ENCODE data around the gene GBP2. TPM values are rescaled to one million over a fixed set of nuclear protein-coding genes. Genes with fewer than 3 reads are reported as not detected.

GBP2 gene, protein sequence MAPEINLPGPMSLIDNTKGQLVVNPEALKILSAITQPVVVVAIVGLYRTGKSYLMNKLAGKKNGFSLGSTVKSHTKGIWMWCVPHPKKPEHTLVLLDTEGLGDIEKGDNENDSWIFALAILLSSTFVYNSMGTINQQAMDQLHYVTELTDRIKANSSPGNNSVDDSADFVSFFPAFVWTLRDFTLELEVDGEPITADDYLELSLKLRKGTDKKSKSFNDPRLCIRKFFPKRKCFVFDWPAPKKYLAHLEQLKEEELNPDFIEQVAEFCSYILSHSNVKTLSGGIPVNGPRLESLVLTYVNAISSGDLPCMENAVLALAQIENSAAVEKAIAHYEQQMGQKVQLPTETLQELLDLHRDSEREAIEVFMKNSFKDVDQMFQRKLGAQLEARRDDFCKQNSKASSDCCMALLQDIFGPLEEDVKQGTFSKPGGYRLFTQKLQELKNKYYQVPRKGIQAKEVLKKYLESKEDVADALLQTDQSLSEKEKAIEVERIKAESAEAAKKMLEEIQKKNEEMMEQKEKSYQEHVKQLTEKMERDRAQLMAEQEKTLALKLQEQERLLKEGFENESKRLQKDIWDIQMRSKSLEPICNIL
- 31.7 and 37.5 TPM in 2 replicates for total RNA-seq

DNA sequence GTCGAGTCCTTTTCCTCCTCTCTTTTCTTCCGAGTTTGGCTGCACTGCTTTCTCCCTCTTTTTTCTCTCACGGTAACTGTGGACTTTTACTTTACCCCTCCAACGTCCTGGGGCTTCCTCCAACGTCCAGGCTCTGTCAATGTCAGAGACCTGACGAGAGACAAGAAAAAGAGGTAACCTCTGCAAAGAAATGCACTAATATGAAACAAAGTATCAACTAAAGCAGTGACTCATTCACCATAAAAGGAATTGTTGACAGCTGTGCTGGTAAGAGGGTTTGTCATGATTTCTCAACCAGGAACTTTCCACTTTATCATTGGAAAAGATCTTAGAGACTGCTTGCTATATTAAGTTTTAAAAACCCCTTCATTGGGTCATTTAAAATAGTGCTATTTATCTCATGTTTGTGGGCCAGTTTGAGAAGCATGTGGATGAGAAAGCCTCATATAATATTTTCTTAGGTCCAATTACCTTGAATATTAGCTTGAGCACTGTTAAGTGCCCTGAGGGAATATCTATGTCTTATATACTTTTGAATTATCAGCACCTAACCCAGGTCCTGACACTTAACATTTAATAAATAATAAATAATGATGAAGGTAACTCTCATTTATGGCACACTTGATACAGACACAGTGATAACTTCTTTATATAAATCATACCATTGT lies at the start of gene GBP2:
TSS of gene GBP2 (minus strand) at position 202 of the 668 bp plus-strand sequence. CDS start 4,148 bp downstream, outside the sequence.

DNA sequence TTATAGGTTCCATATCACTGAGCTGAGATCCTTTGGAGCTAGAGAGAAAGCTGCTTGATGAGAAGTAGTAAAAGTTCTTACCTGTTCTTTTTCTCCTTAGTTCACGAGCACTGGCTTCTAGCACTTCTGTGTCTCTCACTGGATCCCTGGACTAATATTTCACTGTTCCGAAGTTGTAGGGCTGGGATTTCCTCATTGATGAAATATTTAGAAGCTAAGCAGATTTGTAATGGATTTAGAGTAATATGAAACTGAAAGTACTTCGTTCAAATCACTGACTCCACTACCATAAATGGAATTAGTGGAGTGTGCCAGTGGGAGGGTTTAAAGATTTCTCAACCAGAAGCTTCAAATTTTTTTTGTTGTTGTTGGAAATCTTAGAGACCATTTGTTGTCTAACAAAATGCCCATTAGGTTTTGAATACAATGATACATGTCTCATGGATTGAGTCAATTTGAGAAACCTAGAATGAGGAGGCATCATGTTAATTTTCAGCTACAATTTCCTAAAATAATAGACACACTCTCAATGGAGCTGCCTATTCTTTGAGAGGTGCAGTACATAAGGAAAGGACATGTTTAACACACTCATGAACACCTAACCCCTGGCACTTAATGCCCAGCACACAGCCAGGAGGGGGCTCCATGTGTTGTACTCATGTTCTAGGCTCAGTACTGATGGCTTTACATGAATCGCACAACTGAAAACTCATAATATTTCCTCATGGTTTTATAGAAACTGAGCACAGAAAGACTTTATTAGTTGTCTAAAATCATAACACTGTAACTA lies 60.6 kb downstream of the GBP2 start, which contains the start of gene GBP1:
TSS of gene GBP1 (minus strand) at position 130 of the 790 bp plus-strand sequence. CDS start 1,974 bp downstream, outside the sequence.

Other genes with a start within 250 kb of the GBP2 start
- 25.7 and 35.7 TPM in 2 replicates for gene GTF2B, start 234.5 kb downstream of the GBP2 start, total RNA-seq
- 49.6 TPM in 2 replicates for gene KYAT3, start 133.5 kb downstream of the GBP2 start, total RNA-seq
- gene RBMXL1, start 133.5 kb downstream of the GBP2 start, total RNA-seq = 8.9 and 12.7 TPM in 2 replicates
- gene GBP3, start 103.2 kb downstream of the GBP2 start, total RNA-seq = 32.0 and 33.8 TPM in 2 replicates
- gene GBP1, start 60.9 kb downstream of the GBP2 start, total RNA-seq = 28.3 and 31.4 TPM in 2 replicates
- gene GBP7, start 49.9 kb upstream of the GBP2 start, total RNA-seq = not detected in 2 replicates
- 0.58 and 1.4 TPM in 2 replicates for gene GBP4, start 72.8 kb upstream of the GBP2 start, total RNA-seq
- gene GBP5, start 146.7 kb upstream of the GBP2 start, total RNA-seq = not detected in 2 replicates
- not detected in 2 replicates for gene GBP6, start 237.9 kb upstream of the GBP2 start, total RNA-seq

All from myometrial cell (primary cell).